Stimulated activated CD8-positive, alpha-beta memory T cell treated with anti-CD3 and anti-CD28 coated beads, Interleukin-12 subunit alpha, Interleukin-12 subunit beta, amount 100 ng/mL, for 4 hours (primary cell): Measurements from ENCODE around the gene SPTLC1.
"Not testable (repeated sequence)": the region's sequence is repeated elsewhere in the genome, so short reads cannot be mapped to it uniquely, and the experiment has no call there.

Experiments used
- DNase-seq: peaks from one replicate; pipeline ENCODE4 v3.0.0-alpha.2; 2020; ENCODE audit warnings: low read depth

SPTLC1 gene, protein sequence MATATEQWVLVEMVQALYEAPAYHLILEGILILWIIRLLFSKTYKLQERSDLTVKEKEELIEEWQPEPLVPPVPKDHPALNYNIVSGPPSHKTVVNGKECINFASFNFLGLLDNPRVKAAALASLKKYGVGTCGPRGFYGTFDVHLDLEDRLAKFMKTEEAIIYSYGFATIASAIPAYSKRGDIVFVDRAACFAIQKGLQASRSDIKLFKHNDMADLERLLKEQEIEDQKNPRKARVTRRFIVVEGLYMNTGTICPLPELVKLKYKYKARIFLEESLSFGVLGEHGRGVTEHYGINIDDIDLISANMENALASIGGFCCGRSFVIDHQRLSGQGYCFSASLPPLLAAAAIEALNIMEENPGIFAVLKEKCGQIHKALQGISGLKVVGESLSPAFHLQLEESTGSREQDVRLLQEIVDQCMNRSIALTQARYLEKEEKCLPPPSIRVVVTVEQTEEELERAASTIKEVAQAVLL

DNA sequence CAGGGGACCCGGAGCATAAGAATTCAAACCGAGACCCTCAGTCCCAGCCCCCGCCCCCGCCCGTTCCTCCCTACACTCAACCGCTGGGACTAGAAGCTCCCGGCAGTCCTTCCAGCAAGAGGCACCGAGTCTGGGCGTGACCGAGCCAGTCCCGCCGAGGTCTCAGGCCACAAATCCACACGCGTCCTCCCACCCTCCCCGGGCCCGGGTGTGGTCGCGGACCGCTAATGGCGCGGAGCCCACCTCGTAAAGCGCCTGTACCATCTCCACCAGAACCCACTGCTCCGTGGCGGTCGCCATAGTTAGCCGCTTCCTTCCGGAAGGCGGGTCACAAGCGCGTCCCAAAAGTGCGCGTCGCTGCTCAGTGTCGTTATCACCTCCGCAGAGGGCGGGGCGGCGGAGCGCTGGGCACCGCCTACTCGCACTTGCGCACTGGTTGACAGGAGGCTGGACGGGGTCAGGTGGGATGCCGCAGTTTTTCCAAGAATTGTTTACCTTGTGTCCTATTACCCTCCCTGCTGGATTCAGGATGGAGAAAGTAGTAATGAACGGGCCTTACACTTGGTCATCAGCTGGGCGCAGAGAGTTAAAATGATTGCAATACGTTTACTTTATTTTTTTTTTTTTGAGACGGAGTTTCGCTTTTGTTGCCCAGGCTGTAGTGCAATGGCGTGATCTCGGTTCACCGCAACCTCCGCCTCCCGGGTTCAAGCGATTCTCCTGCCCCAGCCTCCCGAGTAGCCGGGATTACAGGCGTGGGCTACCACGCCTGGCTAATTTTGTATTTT is at the start of gene SPTLC1:
Gene SPTLC1, minus strand, starts transcription at position 343 of the 788 bp plus-strand sequence. Its CDS starts 43 bp downstream, at position 300.
- DNase-seq, result peak; percentile 88

DNA sequence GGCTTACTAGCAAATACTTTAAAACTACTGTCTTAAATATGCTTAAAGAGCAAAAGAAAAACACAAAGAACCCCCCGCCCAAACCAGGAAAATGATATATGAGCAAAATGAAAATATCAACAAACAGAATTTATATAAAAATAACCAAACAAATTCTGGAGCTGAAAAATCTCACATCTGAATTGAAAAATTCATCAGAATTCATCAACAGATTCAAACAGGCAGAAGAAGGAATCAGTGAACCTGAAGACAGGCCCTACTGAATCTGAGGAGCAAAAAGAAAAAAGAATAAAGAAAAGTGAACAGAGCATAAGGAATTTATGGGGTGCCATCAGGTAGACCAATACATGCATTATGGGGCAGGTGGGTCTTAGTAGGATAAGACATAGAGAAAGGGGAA is 49.8 kb upstream of the SPTLC1 start:
- DNase-seq, result no peak

DNA sequence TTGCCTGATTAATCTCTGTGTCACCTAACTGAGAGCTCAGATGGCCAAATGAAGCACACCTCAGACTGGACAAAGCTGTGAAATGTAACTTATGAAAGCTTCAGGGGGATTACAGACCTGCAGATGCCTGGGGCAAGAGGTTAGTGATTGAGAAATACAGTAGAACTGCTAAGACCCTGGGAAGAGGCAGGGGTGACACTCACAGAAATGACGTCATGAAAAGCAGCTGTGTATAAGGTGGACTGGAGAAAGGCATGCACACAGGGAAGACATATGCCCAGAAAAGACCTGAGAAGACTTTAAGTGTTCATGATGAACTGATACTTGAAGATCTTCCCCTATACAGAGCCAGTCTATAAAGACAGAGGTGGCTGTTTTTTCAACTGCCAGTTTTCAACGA is 49.3 kb upstream of the SPTLC1 start:
- DNase-seq, result no peak

DNA sequence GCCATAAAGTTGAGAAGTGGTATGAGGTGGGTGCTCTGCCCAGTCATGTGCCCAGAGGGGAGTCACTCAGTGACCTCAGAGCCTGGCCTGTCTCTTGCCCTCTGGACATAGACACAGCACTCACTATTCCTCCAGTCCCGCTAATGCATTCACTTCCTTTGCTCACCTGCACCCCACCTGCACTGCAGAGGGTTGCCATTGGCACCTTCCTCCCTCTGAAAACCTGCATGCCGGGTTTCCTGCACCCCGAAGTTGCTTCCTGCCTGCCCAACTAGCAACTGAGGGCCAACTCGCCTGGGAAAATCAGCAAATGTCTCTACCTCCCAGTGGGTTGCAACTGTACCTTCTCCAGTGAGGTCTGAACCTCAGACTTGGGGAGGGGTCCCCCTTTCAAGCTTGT is 48.1 kb upstream of the SPTLC1 start:
- DNase-seq, result no peak

DNA sequence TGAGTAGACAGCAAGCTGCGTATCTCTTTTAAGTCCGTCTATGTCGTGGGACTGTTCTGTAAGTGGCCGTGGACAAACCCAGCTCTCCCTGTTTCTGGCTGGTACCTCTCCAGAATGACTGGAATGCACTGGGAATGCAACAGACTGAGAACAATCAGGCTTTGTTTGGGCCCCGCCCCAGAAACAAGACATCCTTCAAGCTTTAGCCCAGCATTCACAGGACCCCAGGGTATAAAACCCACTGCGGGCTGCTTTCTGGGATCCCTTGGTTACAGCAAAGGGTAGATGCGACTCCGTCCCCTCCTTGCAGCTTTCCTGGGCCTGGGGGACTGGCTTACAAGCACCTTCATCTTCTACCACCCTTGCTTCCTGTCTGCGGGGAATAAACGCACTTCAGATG is 45.6 kb upstream of the SPTLC1 start:
- DNase-seq, result no peak

DNA sequence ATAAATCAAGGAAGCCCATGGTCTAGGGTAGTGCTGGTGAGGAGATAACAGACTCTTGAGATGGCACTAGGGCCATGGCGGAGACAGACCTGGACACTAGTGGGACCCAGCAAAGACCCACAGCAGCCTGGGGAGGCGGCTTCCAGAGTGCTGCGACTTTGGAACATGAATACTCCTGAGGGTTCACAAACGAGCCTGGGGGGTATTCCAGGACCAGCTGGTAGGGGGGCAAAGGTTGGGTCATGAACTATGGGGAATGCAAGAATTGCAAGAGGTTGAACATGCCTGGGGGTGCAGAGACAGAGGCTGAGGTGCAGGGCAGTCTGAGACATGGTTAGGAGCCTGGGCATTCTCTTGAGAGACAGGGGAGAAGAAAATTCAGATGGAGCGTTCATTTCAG is 43.8 kb upstream of the SPTLC1 start:
- no peak for DNase-seq

DNA sequence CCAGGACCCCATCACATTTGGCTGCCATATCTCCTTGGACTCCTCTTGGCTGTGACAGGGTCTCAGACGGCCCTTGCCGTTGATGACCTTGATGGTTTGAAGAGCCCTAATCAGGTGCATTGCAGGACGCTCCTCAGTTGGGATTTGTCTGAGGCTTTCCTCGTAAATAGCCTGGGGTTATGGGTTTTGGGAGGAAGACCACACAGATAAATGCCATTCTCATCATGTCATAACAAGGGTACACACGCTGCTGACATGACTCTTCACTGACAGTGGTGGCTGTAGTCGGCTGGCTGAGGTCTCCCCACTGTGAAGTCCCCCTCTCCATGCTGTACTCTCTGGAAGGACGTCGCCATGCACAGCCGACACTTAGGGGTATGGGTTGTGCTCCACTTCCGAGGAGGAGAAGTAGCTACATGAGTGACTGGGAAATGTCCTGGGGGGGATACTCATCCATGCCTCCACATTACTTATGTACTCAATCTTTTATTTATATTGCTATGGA is 42.9 kb upstream of the SPTLC1 start:
- no peak for DNase-seq

DNA sequence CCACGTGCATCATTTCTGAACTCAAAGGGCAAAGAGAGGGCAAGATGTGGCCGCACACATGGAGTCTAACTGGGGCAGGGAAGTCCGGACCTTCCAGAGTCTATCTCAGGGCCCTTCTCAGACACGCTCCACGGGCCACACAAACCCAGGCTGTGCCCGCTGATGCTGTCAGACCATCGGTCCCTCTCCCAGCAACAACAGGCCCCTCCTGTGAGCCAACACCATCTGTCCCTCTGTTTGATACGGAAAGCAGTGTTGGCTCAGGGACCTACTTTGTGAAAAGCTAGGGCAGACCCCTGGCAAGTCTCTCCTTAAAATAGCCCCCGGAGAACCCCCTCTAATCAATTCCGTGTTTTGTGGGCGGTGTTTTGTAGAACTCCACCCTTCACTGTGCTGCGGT is 40.5 kb upstream of the SPTLC1 start:
- not testable (repeated sequence) for DNase-seq

DNA sequence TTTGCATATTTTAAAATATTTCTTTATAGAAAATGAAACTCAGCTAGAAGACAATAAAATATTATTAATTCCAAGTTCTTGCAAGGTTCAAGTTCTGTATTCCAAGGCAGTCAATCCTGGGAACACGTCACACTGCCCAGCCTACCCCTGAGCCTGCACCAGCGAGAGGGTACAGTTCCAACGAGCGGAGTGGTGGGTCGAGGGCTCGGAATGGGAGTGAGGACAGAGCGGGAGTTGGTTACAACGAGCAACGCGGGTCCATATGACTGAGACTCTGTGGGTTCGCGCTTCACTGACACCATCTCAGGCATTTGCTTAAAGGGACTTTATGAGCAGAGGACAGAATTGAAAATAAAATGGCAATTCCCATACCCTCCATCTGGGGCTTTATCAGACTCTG is 40.0 kb upstream of the SPTLC1 start:
- no peak for DNase-seq

DNA sequence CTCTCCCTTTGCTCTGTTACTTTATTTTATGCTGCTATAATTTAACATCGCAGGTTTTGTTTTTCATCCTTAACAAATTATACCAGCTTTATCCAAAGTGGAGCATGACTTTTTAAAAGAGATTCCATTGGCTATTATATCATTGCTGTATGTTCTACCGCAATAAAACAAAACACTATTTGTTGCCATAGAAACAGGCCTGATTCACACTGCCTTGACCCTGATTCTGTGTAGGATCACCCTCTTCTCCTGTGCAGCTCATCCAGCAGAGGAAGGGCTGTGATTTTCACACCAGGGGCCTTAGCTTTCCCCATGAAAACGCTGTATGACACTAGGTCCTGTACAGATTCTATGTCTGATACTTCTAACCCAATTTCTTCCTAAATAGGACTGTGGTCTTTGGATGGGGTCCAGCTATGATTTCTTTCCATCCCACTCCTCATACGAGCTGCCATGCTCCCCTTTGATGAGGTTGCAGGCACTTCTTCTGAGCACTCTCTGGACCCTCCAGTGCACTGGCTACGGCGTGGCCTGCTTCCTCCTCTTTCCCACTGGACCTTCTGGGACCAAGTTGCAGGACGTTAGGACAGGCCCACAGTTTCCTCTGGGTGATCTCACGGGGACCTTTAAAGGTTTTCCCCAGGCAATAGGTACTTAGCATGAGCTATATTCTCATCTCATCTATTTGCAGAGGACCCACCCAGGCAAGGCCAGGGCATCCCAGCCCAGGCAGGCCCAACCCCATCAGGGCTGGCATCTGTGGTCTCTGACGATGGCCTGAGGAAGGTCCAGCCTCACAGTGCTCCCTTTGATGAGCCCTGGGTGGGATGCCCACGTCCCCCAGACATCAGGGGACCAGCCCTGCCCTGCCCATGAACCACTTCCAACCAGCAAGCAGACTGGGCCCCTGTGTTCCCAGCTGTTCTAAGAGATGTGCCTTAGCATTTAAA is 38.5 kb upstream of the SPTLC1 start:
- DNase-seq, result not testable (repeated sequence)

DNA sequence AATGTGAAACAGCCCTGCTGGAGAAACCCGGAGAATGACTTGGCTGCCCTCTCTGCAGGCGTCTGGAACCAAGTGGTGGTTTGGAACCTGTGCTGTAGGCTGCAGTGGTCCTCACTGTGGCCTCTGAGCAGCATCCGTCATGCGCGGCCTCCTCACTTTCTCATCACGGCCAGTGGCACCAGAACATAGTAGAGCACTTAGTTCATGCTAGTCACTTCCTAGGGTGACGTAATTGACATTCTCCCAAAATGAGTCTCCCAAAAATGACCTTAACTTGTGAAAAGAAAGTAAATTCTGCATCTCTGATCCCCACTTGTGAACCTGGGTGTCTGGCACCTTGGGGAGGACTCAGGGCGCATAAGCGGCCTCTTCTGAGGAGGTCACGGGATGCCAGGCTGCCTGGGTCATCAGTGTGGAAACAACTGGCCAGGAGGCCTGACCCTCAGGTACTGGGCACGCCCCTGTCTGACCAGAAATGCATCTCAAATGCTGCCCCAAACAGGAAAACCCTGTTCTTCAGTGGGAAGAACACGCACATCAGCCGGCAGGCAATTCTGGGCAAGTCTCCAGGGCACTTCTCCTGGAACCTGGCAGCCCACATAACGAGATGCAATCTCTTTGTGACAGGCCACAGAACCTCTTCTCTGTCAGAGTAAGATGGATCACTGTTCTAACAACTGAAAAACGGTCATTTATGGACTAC is 36.6 kb upstream of the SPTLC1 start:
- no peak for DNase-seq

DNA sequence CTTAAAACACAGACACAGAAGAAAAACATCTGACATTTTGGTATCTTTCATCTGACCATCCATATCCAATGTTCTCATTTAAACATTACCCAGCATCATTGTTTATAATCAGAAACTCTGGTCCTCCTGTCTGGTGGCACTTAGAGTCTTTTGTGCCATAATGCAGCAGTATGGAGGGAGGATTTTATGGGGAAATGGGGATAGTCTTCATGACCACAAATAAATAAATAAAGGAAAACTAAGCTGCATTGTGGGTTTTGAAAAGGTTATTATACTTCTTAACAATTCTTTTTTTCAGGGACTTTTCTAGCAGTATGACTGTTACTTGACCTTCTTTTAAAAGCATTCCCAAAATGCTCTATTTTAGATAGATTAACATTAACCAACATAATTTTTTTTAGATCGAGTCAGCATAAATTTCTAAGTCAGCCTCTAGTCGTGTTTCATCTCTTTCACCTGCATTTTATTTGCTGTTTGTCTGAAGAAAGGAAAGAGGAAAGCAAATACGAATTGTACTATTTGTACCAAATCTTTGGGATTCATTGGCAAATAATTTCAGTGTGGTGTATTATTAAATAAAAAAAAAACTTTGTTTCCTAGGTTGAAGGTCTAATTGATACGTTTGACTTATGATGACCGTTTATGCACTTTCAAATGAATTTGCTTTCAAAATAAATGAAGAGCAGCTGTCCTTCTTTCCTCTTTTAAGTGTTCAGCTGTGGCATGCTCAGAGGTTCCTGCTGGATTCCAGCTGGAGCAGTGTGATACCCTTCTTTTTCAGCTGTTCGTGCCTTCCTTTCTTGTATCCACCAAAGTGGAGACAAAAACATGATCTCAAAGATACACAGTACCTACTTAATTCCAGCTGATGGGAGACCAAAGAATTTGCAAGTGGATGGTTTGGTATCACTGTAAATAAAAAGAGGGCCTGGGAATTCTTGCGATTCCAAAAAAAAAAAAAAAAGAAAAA is 35.6 kb upstream of the SPTLC1 start:
- not testable (repeated sequence) for DNase-seq

DNA sequence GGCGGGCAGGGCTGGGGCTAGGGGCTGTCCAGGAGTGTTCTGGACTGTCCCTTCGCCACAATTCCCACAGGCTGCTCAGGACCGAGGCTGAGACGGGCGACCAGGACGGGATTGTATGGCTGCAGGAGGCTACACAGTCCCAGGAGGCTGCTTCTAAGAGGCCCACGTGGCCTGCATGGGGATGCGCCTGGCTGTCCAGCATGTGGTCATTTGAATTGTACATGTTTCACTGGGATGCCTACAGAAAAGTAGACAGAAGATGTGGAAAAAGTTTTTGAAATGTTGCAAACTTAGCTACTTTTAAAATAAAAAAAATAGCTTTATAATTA is 32.6 kb upstream of the SPTLC1 start:
- no peak for DNase-seq

DNA sequence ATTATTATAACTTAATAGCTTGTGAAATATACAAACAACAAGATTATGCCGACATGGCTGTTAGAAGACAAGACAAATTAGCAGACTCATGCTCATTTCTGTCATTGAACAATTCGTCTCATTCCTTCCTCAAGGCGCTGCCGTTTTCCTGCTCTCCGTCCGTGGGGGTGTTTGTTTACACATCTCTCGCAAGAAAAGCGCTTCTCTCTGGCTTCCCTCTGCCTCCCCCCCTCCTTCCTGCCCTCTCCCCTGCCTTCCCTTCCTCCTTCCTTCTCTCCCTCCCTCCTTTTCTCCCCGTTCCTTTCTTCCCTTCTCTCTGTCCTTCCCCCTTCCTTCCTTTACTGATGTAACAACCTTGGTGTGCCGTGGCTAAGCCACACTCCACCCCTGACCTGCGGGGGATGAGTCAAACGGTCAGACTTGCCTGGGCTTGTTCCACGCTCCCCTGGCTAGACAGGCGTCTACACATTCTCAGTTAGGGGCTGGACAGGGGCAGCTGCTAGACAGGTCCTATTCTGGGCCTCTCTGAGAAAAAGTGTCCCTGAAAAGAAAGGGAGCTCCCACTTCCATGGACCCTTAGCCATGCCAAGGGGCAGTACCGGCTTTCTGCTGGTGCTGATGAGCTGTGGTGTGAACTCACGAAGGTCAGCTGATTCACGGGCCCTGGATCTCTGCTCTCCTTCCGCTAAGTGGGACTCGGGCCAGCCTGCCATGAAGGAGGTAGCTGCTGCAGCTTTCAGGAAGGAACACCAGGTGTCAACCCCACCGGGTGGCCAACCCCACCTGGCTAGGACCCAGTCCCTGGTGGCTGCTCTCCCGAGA is 32.0 kb upstream of the SPTLC1 start:
- DNase-seq, result no peak

DNA sequence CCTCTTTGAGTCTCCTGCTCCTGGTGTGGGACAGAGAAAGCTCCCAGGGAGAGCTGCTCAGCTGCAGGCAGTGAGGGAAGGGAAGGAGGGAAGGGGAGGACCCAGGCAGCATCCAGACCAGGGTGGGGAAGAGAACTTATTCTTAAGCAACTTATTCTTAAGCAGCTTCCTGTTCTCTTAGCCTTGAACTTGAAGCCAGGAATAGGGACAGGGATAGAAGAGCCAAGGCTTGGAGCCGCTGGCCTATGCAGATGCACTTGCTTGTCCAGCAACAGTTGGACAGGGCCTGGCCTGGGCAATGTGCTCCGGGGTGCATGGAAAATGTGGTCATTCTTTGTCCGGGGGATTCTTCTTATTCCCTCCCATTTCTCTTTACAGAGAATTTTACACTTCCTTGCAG is 31.4 kb upstream of the SPTLC1 start:
- no peak for DNase-seq

DNA sequence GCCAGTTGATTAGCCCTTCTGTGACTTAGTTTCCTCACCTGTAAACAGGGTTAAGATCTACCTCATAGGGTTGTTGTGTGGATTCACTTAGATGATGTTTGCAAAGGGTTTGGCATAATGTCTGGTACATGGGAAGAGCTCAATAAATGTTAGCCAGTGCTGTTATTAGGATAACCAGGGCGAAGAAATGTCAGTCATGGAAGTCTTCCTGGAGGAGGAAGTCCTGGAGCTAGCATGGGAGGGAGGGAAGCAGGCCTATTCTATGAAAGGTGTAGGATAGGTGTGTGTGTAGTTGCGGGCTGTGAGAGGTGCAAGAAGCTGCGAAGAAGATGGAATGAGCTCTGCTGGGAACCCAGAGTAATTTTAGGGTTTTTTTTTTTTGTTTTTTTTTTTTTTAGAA is 30.6 kb upstream of the SPTLC1 start:
- DNase-seq, result not testable (repeated sequence)

DNA sequence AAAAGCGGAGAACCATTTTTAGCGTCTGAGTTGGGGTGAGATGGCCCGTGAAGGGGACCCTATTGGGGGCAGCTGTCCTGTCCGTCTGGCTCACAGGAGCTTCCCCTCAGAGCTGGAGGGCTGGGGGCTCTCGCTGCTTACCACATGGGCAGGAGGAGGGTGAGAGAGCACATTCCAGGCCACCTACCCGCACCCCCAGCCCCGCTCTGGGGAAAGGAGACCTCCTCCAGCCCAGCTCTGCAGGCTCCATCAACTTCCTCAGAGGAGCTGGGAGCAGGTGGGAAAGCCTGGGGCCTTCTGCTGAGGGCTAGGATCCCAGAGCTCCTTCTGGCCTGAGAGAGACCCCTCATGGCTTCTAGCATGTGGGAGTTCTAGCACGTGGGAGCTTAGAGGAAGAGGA is 27.1 kb upstream of the SPTLC1 start:
- DNase-seq, result no peak

DNA sequence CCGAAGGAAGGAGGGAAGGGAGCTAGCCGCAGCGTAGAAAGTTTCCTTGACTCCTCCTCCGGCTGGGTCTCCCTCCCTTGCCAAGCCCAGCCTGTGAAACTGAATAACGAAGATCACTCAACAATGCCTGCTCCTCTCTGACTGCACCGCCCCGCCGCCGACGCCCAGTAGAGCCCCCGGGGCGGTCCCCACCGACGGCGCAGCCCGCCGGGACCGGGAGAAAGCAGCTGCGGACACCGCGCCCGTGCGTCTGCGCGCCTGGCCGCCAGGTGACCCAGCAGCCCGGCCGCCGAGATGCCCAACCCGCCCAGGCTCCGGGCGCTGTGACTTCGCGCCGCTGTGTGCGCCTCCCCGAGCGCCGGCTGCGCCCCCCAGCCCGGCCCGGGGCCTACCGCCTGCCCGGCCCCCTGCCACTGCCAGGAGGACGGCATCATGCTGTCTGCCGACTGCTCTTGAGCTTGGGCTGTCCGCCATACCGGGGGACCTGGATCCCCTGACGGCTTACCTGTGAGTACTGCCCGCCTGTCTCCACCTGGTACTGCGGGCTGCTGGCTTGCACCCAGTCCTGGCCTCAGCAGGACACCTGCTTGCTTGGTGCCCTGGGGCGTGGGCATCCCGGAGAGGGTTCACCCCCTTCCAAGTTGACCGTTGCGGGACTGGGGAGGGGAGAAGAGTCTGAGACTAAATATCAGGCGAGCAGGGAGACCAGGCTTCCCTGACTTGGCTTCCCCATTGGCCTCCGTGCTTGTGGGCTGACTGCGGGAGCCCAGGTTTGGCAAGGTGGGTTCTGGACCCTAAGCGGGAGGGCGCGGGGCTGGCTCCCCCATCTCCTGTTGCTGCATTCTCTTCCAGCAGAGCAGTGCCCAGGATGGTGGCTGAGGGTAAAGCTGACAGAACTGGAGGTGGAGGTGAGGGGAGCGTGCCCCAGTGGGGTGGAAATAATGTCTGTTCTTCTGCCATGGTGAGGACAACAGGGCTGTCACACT is 26.2 kb upstream of the SPTLC1 start:
- DNase-seq, result no peak
